ENCODE results near the gene CTIF.

CTIF gene

GRCh38 chr18:48852794-48853193, 314.0 kb downstream of the CTIF start:
- FAIRE-seq (no peak), DNase-seq (ENCODE audit: insufficient read length) (no peak)
- TF ChIP-seq POLR2A (IDR thresholded peaks at IDR 0.05; ENCODE audit: low read depth, low read length), result no peak
- no peak for TF ChIP-seq TAF1 (IDR thresholded peaks at IDR 0.05; ENCODE audit: borderline replicate concordance, low read depth, low read length)
- TF ChIP-seq POLR2AphosphoS5 (IDR thresholded peaks at IDR 0.05; ENCODE audit: low read depth, low read length), result no peak

- no peak for DNase-seq (ENCODE audit: insufficient read length)
- TF ChIP-seq POLR2AphosphoS5 (IDR thresholded peaks at IDR 0.05; ENCODE audit: low read depth, low read length) (no peak), POLR2A (IDR thresholded peaks at IDR 0.05; ENCODE audit: low read depth, low read length) (no peak), TAF1 (IDR thresholded peaks at IDR 0.05; ENCODE audit: borderline replicate concordance, low read depth, low read length) (no peak)
- FAIRE-seq, result no peak
These were observed 314.8 kb downstream of the CTIF start for GRCh38 chr18:48853588-48853987.

GRCh38 chr18:48854780-48855179, 315.9 kb downstream of the CTIF start:
- FAIRE-seq, result no peak
- TF ChIP-seq POLR2AphosphoS5 (IDR thresholded peaks at IDR 0.05; ENCODE audit: low read depth, low read length) (no peak), TAF1 (IDR thresholded peaks at IDR 0.05; ENCODE audit: borderline replicate concordance, low read depth, low read length) (no peak), POLR2A (IDR thresholded peaks at IDR 0.05; ENCODE audit: low read depth, low read length) (no peak)
- DNase-seq (ENCODE audit: insufficient read length), result no peak

GRCh38 chr18:48855422-48856377, 316.9 kb downstream of the CTIF start:
- DNase-seq (ENCODE audit: insufficient read length) (no peak), FAIRE-seq (no peak)

GRCh38 chr18:48857023-48857694, 318.3 kb downstream of the CTIF start:
- no peak for TF ChIP-seq POLR2AphosphoS5 (IDR thresholded peaks at IDR 0.05; ENCODE audit: low read depth, low read length)
- no peak for TF ChIP-seq POLR2A (IDR thresholded peaks at IDR 0.05; ENCODE audit: low read depth, low read length)
- TF ChIP-seq TAF1 (IDR thresholded peaks at IDR 0.05; ENCODE audit: borderline replicate concordance, low read depth, low read length), result no peak
- FAIRE-seq, result no peak
- no peak for DNase-seq (ENCODE audit: insufficient read length)

More at GRCh38 chr18:48855422-48856377, 316.9 kb downstream of the CTIF start:
- TF ChIP-seq POLR2AphosphoS5 (IDR thresholded peaks at IDR 0.05; ENCODE audit: low read depth, low read length), result no peak
- no peak for TF ChIP-seq POLR2A (IDR thresholded peaks at IDR 0.05; ENCODE audit: low read depth, low read length)
- no peak for TF ChIP-seq TAF1 (IDR thresholded peaks at IDR 0.05; ENCODE audit: borderline replicate concordance, low read depth, low read length)

- DNase-seq (ENCODE audit: insufficient read length) (no peak), FAIRE-seq (no peak)
- TF ChIP-seq TAF1 (IDR thresholded peaks at IDR 0.05; ENCODE audit: borderline replicate concordance, low read depth, low read length) (no peak), POLR2A (IDR thresholded peaks at IDR 0.05; ENCODE audit: low read depth, low read length) (no peak), POLR2AphosphoS5 (IDR thresholded peaks at IDR 0.05; ENCODE audit: low read depth, low read length) (no peak)
These were observed 319.8 kb downstream of the CTIF start for GRCh38 chr18:48858676-48859075.

- FAIRE-seq, result no peak
- no peak for DNase-seq (ENCODE audit: insufficient read length)
- TF ChIP-seq POLR2AphosphoS5 (IDR thresholded peaks at IDR 0.05; ENCODE audit: low read depth, low read length) (no peak), TAF1 (IDR thresholded peaks at IDR 0.05; ENCODE audit: borderline replicate concordance, low read depth, low read length) (no peak), POLR2A (IDR thresholded peaks at IDR 0.05; ENCODE audit: low read depth, low read length) (no peak)
These were observed 320.8 kb downstream of the CTIF start for GRCh38 chr18:48859311-48860268.

GRCh38 chr18:48860269-48861180, 321.7 kb downstream of the CTIF start:
- no peak for TF ChIP-seq POLR2A (IDR thresholded peaks at IDR 0.05; ENCODE audit: low read depth, low read length)
- no peak for FAIRE-seq
- no peak for DNase-seq (ENCODE audit: insufficient read length)

GRCh38 chr18:48861181-48861708, 322.4 kb downstream of the CTIF start:
- FAIRE-seq (no peak), DNase-seq (ENCODE audit: insufficient read length) (no peak)
- no peak for TF ChIP-seq TAF1 (IDR thresholded peaks at IDR 0.05; ENCODE audit: borderline replicate concordance, low read depth, low read length)
- no peak for TF ChIP-seq POLR2AphosphoS5 (IDR thresholded peaks at IDR 0.05; ENCODE audit: low read depth, low read length)
- TF ChIP-seq POLR2A (IDR thresholded peaks at IDR 0.05; ENCODE audit: low read depth, low read length), result no peak

- TF ChIP-seq POLR2AphosphoS5 (IDR thresholded peaks at IDR 0.05; ENCODE audit: low read depth, low read length) (no peak), POLR2A (IDR thresholded peaks at IDR 0.05; ENCODE audit: low read depth, low read length) (no peak), TAF1 (IDR thresholded peaks at IDR 0.05; ENCODE audit: borderline replicate concordance, low read depth, low read length) (no peak)
- no peak for FAIRE-seq
- no peak for DNase-seq (ENCODE audit: insufficient read length)
These were observed 323.3 kb downstream of the CTIF start for GRCh38 chr18:48862132-48862531.
